NCI-H2227 (cell line): ENCODE results near the gene ZBTB5.

ENCODE experiments used
- DNase-seq: peaks from one replicate; lab custom pipeline; 2025; ENCODE audit not compliant: unreplicated experiment; lab: John Stamatoyannopoulos, UW

The ZBTB5 gene

GRCh38 chr9:37425298-37425752, 39.9 kb downstream of the ZBTB5 start:
- no peak for DNase-seq

DNA sequence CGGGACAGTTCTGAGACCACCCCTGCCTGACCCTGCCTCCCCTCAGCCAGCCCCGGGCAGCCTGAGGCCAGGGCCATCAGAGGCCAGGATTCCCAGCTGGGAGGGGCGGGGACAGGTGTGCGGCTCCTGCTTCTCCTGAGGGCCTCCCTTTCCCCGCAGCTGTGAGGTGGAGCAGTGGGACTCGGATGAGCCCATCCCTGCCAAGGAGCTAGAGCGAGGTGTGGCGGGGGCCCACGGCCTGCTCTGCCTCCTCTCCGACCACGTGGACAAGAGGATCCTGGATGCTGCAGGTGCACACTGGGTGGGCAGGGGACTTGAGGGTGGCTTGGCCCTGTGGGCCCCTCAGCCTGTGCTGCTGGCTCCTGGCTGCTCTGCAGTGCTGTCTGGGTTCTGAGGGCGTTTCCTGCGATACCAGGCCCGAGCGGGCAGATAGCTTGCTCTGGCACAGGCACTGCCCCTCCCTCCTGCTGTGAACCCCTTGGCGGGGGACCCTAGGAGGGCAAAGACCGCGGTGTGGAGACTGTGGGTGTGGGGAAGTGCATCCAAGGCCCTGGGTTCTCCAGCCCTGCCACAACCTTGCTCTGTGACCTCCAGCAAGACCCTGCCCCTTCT, 40.5 kb downstream of the ZBTB5 start:
- no peak for DNase-seq

DNA sequence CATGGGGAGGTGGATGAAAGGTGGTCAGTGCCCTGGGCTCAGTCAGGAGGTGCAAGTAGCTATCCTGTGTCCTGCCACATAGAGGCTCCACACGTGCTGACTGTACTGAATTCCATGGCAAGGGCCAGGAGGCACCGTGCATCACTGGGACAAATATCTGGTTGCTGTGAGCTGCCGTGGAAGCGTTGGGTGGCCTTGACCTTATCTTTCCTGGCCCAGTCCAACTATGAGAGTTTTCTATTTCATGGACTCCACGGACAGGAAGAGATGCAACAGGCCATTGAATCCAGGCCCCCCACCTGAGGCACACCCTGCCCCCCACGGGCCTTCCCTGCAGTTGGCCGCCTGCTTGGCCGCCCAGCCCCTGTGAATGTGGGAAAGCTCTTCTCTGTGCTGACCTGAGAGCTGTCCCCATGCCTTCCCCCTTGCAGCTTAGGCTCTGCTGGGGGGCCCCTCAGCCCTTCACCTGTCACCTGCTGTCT, 41.0 kb downstream of the ZBTB5 start:
- DNase-seq = no peak

- DNase-seq = no peak
Observed at GRCh38 chr9:37423508-37423907, 41.7 kb downstream of the ZBTB5 start.

GRCh38 chr9:37422289-37423104, 42.8 kb downstream of the ZBTB5 start, which contains the start of gene GRHPR:
TSS of gene GRHPR (plus strand) at chr9:37422696. CDS start at chr9:37422751, 55 bp downstream.
- DNase-seq = peak; percentile 80

GRCh38 chr9:37421914-37422288, 43.3 kb downstream of the ZBTB5 start:
- DNase-seq = no peak

DNA sequence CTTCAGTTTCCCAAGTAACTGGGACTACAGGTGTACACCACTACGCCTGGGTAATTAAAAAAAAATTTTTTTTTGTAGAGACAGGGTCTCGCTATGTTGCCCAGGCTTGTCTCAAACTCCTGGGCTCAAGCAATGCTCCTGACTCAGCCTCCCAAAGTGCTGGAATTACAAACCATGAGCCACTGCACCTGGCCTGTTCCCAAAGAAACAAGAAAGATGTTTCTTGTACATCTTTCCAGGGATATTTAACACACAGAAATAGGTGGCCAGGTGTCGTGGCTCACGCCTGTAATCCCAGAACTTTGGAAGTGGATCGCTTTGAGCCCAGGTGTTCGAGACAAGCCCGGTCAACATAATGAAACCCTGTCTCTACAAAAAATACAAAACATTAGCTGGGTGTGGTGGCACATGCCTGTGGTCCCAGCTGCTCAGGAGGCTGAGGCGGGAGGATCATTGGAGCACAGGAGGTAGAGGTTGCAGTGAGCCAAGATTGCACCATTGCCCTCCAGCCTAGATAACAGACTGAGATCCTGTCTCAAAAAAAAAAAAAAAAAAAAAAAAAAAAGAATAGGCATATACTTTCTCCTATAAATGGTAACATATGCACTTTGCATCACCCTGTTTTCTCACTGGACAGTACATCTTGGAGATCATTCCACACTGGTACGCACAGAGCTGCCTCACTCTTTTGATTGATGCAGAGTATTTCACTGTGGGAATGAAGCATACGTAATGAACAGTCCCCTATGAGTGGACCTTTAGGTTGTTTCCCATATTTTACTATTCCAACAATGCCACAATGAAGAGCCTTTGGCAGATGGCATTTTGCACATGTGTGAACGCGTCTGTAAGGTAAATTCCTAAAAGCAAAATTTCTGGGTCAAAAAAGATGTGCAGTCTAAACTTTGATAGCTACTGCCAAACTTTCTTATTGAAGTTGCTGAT, 44.7 kb downstream of the ZBTB5 start:
- DNase-seq = no peak

DNA sequence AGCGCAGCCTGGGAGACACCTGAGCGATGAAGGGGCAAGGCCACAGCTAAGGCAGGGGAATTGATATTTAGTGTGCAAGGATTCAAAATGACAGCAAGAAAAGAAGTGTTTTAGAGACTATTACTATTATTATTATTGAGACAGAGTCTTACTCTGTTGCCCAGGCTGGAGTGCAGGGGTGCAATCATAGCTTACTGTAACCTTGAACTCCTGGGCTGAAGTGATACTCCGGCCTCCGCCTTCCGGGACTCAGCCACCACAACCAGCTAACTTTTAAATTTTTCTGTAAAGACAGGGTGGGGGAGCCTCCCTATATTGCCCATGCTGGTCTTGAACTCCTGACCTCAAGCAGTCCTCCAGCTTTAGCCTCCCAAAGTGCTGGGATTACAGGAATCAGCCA, 46.0 kb downstream of the ZBTB5 start:
- no peak for DNase-seq

DNA sequence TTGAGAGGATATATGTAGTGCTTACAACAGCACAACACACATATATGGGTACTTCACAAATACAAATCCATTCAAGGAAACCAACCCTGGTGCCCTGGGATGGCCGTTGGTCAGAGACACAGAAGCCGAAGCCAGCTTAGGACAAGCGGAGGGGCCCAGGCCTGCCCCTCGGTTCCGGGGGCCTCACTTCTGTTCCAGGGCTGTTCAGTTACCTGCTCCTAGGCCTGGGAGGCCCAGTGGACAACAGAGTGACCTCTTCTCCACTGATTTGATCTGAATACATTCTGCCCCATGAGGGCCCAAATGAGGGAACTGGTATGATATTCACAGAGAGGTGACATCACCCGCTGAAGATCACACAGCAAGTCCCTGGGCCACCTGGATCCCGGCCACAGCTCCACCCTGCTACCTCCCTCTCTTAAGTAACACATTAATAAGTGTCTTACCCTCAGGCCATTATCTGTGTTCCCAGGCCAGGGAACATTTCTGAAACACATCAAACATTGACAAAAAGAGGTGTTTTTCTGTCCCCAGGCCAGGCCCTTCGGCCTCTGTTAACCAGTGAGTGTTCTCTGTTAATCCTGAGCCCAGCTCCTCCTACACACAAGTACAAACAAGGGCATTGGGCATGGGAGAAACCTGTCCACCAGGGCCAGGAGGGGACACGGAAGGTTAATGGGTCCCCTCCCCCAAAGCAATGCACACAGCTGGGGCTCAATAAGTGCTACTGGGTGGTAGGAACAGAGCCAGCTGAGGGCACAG, 47.2 kb downstream of the ZBTB5 start:
- no peak for DNase-seq

GRCh38 chr9:37417252-37417803, 47.9 kb downstream of the ZBTB5 start:
- no peak for DNase-seq

DNA sequence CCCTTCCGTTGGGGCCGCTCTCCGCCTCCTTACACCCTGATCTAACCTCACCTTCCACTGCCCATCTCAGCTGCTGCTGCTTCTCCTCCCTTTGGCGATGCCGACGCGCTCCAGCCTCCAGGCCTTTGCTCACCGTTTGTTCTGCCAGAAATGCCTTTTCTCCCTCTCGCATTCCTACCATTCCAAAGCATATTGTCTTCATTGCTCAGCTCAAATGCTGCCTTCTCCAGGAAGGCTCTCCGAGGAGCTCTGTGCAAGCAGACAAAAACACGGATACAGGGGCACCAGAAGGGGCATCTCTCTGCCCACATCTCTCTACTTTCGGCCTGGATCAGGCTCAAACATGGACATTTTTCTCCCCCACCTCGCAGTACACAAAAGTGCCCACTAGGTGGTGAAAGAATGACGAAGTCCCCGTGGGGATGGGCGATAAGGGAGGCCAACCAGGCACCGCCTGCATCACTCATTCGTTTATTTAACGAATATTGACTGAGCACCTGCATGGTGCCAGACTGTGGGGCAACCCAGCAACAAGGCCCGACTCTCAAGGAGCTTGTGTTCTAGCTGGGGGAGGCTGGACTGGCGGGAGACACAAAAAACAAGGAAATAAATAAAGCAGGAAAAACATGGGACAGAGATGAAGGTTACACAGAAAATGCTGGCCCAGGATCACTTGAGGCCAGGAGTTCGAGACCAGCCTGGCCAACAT, 50.1 kb downstream of the ZBTB5 start:
- peak; percentile 86 for DNase-seq

GRCh38 chr9:37414503-37414943, 50.7 kb downstream of the ZBTB5 start:
- no peak for DNase-seq

GRCh38 chr9:37413311-37413710, 51.9 kb downstream of the ZBTB5 start:
- DNase-seq = no peak

DNA sequence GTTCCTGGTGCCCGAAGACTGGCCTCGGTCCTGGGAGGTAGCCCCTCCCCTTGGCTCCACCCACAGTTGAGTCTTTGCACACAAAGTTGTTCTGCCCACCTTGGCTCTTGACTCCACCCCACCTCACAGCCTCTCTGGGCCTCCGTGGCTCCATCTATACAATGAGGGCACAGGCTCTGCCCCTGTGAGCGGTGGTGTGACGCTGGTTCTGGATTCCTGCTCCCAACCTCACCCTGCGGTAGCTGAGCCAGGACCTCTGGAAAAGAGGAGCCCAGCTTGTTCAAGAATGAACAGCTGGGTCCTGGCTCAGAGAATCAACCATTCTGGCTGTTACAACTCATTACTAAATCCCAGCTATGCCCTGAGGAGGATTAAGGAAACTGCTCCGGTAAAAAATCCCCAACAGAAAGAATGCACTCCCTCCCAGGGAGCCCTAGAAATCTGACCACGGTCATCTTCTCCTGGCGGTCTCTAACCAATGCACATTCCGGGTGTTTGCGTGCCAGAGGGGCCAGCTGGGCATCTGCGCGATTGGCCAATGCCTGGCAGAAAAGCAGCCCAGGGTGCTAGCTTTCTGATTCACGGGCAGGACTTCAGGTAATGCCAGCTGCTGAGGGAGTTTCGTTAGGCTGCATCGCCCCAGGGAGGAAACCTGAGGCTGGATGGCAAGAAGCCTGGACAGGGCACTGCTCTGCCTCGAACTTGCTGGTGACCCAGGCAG, 52.7 kb downstream of the ZBTB5 start:
- no peak for DNase-seq

DNA sequence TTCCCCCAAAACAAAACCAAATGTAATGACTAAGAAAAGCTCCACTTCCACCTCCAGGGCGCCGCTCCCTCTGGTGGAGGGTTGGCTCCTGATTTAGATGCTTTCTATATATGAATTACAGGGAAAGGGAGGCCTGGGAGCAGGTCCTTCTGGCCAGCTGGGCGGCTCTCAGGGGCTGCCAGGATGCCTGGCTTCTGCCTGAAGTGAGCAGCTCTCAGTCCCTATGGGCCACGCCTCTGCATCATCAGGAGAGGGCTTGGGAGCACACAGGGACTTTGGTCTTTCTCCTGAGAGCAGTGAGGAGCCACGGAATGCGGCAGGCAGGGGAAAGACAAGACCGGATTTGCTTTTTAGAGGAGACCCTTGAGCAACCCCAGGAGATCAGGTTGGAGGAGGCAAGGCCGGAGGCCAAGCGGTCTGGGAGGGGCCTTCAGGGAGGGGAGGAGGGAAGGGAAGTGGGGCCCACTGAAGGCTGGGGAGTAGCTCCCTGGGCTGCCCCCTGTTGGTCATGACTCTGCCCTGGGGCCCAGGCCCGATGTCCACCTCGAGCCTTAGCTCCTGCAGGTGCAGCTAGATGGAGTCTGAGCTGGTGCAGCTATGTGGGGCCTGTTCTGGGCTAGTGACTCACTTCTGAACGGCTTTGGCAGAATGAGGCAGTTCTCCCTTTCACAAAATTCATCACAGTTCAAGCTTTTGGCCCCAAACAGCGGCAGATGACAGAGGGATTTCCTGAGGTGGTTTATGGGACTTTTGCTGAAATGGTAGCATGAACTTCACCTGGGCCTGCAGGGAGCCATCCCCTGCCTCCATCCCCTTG, 54.1 kb downstream of the ZBTB5 start:
- no peak for DNase-seq

DNA sequence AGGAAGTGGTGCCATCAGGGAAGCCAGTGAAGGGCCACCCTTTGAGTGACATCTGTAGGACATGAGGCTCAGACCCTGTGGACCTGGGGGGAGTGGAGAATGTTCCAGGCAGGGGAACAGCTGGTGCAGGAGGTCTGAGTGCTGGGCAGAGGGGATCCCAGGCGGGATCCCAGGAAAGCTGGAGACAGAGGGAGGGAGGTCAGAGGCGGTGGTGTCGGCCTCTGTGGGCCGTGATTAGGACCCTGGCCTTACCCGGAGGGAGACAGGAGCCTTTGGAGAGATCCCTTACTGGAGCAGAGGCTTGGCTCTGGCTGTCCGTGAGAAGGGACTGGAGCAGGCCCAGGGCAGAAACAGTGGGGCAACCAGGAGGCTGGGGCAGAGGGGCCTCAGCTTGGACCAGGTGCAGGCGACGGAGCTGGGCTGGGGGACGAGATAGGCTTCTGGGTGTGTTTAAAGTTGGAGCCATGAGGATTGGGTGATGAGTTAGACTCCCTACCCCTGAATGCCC, 54.8 kb downstream of the ZBTB5 start:
- no peak for DNase-seq

- no peak for DNase-seq
Observed at GRCh38 chr9:37408933-37409710, 56.1 kb downstream of the ZBTB5 start.
